HCT116 (cell line): ENCODE measurements around the gene COL28A1. TPM values are rescaled to one million over a fixed set of nuclear protein-coding genes. Genes with fewer than 3 reads are reported as not detected.

ENCODE experiments used
- ATAC-seq: fragments of 200-7000 bp; cut with Tn5 transposase; 2 replicates; pipeline ENCODE4 v1.9.1; 2020; ENCODE audit warnings: mild to moderate bottlenecking, moderate library complexity
- BruUV-seq: library from RNA; stranded (reverse); fragments of 400-500 nt; replicated peaks from 2 replicates; lab custom pipeline; 2021; lab: Mats Ljungman, UMichigan
- CTCF ChIA-PET: fragments of 300-600 bp; sonication (Branson Sonifier 250); formaldehyde crosslinking; loops from one replicate; lab custom pipeline; 2021; ENCODE audit warnings: antibody characterized with exemption; lab: Charles Lee
- POLR2A ChIA-PET: fragments of 300-600, 350-600 bp; sonication (Branson Sonifier 250); formaldehyde crosslinking; loops from one replicate; lab custom pipeline; 2021; ENCODE audit warnings: antibody characterized with exemption; lab: Charles Lee
- RAD21 ChIA-PET, 2 experiments: fragments of 300-600 bp; sonication (Branson Sonifier 250); formaldehyde crosslinking; loops; one replicate each; lab custom pipeline; 2023; ENCODE audit warnings: low total read pairs in 2 of 2; ENCODE audit not compliant: uncharacterized antibody in 2 of 2, unreplicated experiment in 2 of 2, low non-redundant PET in 1 of 2; lab: Charles Lee
- DNase-seq: peaks from one replicate; pipeline ENCODE4 v3.0.0-alpha.2; 2010; ENCODE audit warnings: low read depth, low spot score
- H2AFZ ChIP-seq: fragments of 200-600 bp; shearing (Covaris generic), sonication (generic); 2 replicates; pipeline ENCODE4 v1.6.1; 2017; ENCODE audit warnings: low read depth, mixed run types, mixed read lengths, antibody characterized with exemption, low read length; ENCODE audit not compliant: poor library complexity, severe bottlenecking
- H3K27ac ChIP-seq: 2 replicates; pipeline ENCODE4 v1.5.1; 2012; ENCODE audit warnings: low read depth, low read length
- H3K27me3 ChIP-seq: fragments of 200-600 bp; sonication (generic); 2 replicates; pipeline ENCODE4 v1.6.1; 2016; ENCODE audit warnings: mixed run types, low read length, mixed read lengths; ENCODE audit not compliant: insufficient read depth
- H3K36me3 ChIP-seq, 2 experiments: fragments of 200-500 bp in 1 of 2; fragments of 200-600 bp in 1 of 2; sonication (Bioruptor generic) in 1 of 2; sonication (generic) in 1 of 2; 2 replicates each; pipeline versions ENCODE4 v1.5.1 to v1.6.1; 2014 to 2016; ENCODE audit warnings: low read length in 2 of 2, inconsistent platforms in 1 of 2, mixed read lengths in 1 of 2, mixed run types in 1 of 2; ENCODE audit not compliant: insufficient read depth in 2 of 2, control insufficient read depth in 1 of 2
- H3K4me1 ChIP-seq, 2 experiments: fragments of 200-600 bp in 1 of 2; sonication (generic) in 1 of 2; 2 replicates each; pipeline versions ENCODE4 v1.5.1 to v1.6.1; 2012 to 2017; ENCODE audit warnings: low read length in 2 of 2, inconsistent platforms in 1 of 2, mild to moderate bottlenecking in 1 of 2, mixed read lengths in 1 of 2, mixed run types in 1 of 2, moderate library complexity in 1 of 2; ENCODE audit not compliant: insufficient read depth in 2 of 2, control insufficient read depth in 1 of 2
- H3K4me2 ChIP-seq: fragments of 200-600 bp; sonication (generic); 2 replicates; pipeline ENCODE4 v1.6.1; 2017; ENCODE audit warnings: mixed run types, low read length, mixed read lengths
- H3K4me3 ChIP-seq, 2 experiments: fragments of 200-600 bp in 1 of 2; sonication (generic) in 1 of 2; replicated peaks in 1 of 2; 2 replicates each; pipeline ENCODE4 v1.5.1; 2011 to 2016; ENCODE audit warnings: low read length in 2 of 2, control low read depth in 1 of 2, low read depth in 1 of 2, mild to moderate bottlenecking in 1 of 2, mixed read lengths in 1 of 2, mixed run types in 1 of 2
- H3K79me2 ChIP-seq: fragments of 200-600 bp; sonication (generic); 2 replicates; pipeline ENCODE4 v1.6.1; 2017; ENCODE audit warnings: mild to moderate bottlenecking, mixed run types, low read length, moderate library complexity, mixed read lengths; ENCODE audit not compliant: insufficient read depth
- H3K9ac ChIP-seq: fragments of 200-600 bp; sonication (generic); 2 replicates; pipeline ENCODE4 v1.6.1; 2016; ENCODE audit warnings: low read length, mixed read lengths
- H3K9me2 ChIP-seq: fragments of 200-600 bp; sonication (generic), shearing (Covaris generic); 2 replicates; pipeline ENCODE4 v1.6.1; 2017; ENCODE audit warnings: mixed run types, mild to moderate bottlenecking, moderate library complexity; ENCODE audit not compliant: insufficient read depth
- H3K9me3 ChIP-seq, 2 experiments: fragments of 200-500 bp in 1 of 2; fragments of 200-600 bp in 1 of 2; sonication (Bioruptor generic) in 1 of 2; sonication (generic) in 1 of 2; 2 replicates each; pipeline ENCODE4 v1.6.1; 2014 to 2017; ENCODE audit warnings: low read length in 2 of 2, mixed read lengths in 2 of 2, inconsistent platforms in 1 of 2, low read depth in 1 of 2, mild to moderate bottlenecking in 1 of 2, mixed run types in 1 of 2, moderate library complexity in 1 of 2; ENCODE audit not compliant: control insufficient read depth in 1 of 2, insufficient read depth in 1 of 2
- H4K20me1 ChIP-seq: fragments of 200-600 bp; sonication (generic), shearing (Covaris generic); 2 replicates; pipeline ENCODE4 v1.6.1; 2017; ENCODE audit warnings: mixed run types, mild to moderate bottlenecking, moderate library complexity; ENCODE audit not compliant: insufficient read depth
- CBX3 ChIP-seq: IDR thresholded peaks from 2 replicates; pipeline ENCODE4 v1.6.1; 2012; ENCODE audit warnings: low read depth
- CEBPB ChIP-seq: IDR thresholded peaks from 2 replicates; pipeline ENCODE4 v1.6.1; 2012; ENCODE audit warnings: low read depth
- EZH2phosphoT487 ChIP-seq: fragments of 200-600 bp; IDR thresholded peaks from 2 replicates; pipeline ENCODE4 v1.6.1; 2018; ENCODE audit warnings: antibody characterized with exemption, borderline replicate concordance
- FOSL1 ChIP-seq: IDR thresholded peaks from 2 replicates; pipeline ENCODE4 v1.6.1; 2012; ENCODE audit warnings: low read depth
- JUND ChIP-seq: IDR thresholded peaks from 2 replicates; pipeline ENCODE4 v1.6.1; 2012
- POLR2A ChIP-seq: IDR thresholded peaks from 2 replicates; pipeline ENCODE4 v1.7.0; 2011; ENCODE audit warnings: borderline replicate concordance; ENCODE audit not compliant: insufficient read depth, insufficient read length; ENCODE audit errors: extremely low read depth
- POLR2AphosphoS5 ChIP-seq: IDR thresholded peaks from 2 replicates; pipeline ENCODE4 v1.6.1; 2011; ENCODE audit warnings: mild to moderate bottlenecking, low read depth, low read length, moderate library complexity
- RAD21 ChIP-seq: IDR thresholded peaks from 2 replicates; pipeline ENCODE4 v1.6.1; 2012; ENCODE audit warnings: low read depth, mild to moderate bottlenecking
- SIN3A ChIP-seq: IDR thresholded peaks from 2 replicates; pipeline ENCODE4 v1.6.1; 2012; ENCODE audit warnings: low read depth
- SP1 ChIP-seq: IDR thresholded peaks from 2 replicates; pipeline ENCODE4 v1.6.1; 2012; ENCODE audit warnings: low read depth
- SRF ChIP-seq: IDR thresholded peaks from 2 replicates; pipeline ENCODE4 v1.6.1; 2012; ENCODE audit warnings: low read depth
- TCF7L2 ChIP-seq: IDR thresholded peaks from 2 replicates; pipeline ENCODE4 v1.7.0; 2011; ENCODE audit warnings: borderline replicate concordance, inconsistent platforms; ENCODE audit not compliant: insufficient read depth, insufficient read length; ENCODE audit errors: extremely low read depth
- YY1 ChIP-seq: IDR thresholded peaks from 2 replicates; pipeline ENCODE4 v1.6.1; 2011; ENCODE audit warnings: low read length, low read depth, moderate library complexity, mild to moderate bottlenecking; ENCODE audit not compliant: insufficient replicate concordance; ENCODE audit errors: extremely low read depth
- ZFX ChIP-seq: fragments of 450-650 bp; IDR thresholded peaks from 2 replicates; pipeline ENCODE4 v1.6.1; 2017
- ZNF274 ChIP-seq: fragments of 200-500 bp; sonication (Bioruptor generic); IDR thresholded peaks from 2 replicates; pipeline ENCODE4 v1.6.1; 2014; ENCODE audit warnings: mild to moderate bottlenecking, low read depth, low read length, inconsistent platforms
- intact Hi-C: fragments of 100-400 bp; cut with micrococcal nuclease; formaldehyde crosslinking; loops from 2 replicates; pipeline ENCODE4 v1.10.0; 2022
- total RNA-seq: library from RNA; stranded (reverse); gene quantifications from one replicate; pipeline ENCODE4 v1.2.1, GENCODE V29; 2021; ENCODE audit not compliant: unreplicated experiment
- TF ChIP-seq, protein P1 (sequence below): IDR thresholded peaks from 2 replicates; pipeline ENCODE4 v1.6.1; 2012
- TF ChIP-seq, protein P2 (sequence below): IDR thresholded peaks from 2 replicates; pipeline ENCODE4 v1.6.1; 2012

COL28A1 gene
- total RNA-seq, 1 experiment from 2014 or later, result 0.12 TPM

DNA sequence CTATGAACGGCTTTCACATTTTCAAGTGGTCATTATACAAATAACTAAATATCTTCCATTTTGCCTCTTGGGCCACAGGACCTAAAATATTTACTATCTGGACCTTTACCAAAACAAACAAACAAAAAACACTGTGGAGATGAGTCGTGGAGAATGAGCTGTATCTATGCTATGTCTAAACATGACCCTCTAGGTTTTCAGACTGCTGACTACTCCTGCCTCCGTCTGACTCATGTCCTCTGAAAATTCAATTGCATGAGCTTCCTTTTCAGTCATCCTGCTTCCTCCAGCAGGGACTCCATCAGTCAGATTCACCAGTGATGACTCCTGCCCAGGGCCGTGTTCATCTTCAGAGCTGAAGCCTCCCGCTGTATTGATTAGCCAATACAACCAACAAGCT is 96.8 kb downstream of the COL28A1 start:
- Histone ChIP-seq H3K4me2 (peak overlapping the region; percentile 64), H3K36me3 (no peaks in the 10 kb centered on the region), H3K79me2 (no peaks in the 10 kb centered on the region), H3K27ac (peak overlapping the region; percentile 53; the same call in 1 of the 2 replicates), H2AFZ (peak overlapping the region; percentile 75), H3K9ac (0 out of 2 replicates have a peak overlapping the region, but pooled peaks have one; percentile 4), H3K4me3 (peak overlapping the region in 1 of 2 experiments; percentile 8; a peak in 1 of 4 replicates), H3K27me3 (no peaks in the 10 kb centered on the region), H3K9me3 (no peaks in the 10 kb centered on the region), H3K9me2 (no peaks in the 10 kb centered on the region), H4K20me1 (no peaks in the 10 kb centered on the region), H3K4me1 (peaks cover 8 to 12% of the 10 kb centered on the region in 2 experiments)
- RAD21 ChIA-PET, result no interaction called here
- peak; percentile 87 for DNase-seq
- TF ChIP-seq, protein P1, sequence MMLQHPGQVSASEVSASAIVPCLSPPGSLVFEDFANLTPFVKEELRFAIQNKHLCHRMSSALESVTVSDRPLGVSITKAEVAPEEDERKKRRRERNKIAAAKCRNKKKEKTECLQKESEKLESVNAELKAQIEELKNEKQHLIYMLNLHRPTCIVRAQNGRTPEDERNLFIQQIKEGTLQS, result peak; percentile 37; the same call in 1 of the 2 replicates
- TF ChIP-seq YY1, result peak; percentile 44
- no peak for TF ChIP-seq ZNF274
- peak; percentile 89 for TF ChIP-seq JUND
- TF ChIP-seq, protein P2, sequence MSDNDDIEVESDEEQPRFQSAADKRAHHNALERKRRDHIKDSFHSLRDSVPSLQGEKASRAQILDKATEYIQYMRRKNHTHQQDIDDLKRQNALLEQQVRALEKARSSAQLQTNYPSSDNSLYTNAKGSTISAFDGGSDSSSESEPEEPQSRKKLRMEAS, result peak; percentile 41; the same call in 1 of the 2 replicates
- TF ChIP-seq SP1, result peak; percentile 75
- TF ChIP-seq CBX3, result peak; percentile 84
- no peak; the same call in none of the 2 replicates for TF ChIP-seq CEBPB
- peak; percentile 29; the same call in 1 of the 2 replicates for TF ChIP-seq SRF
- no peak for TF ChIP-seq EZH2phosphoT487
- TF ChIP-seq POLR2A, result no peak
- TF ChIP-seq RAD21, result peak; percentile 23
- TF ChIP-seq POLR2AphosphoS5, result peak; percentile 58; the same call in 1 of the 2 replicates
- TF ChIP-seq FOSL1, result peak; percentile 89
- no peak for TF ChIP-seq TCF7L2
- TF ChIP-seq SIN3A, result peak; percentile 45; the same call in 1 of the 2 replicates
- TF ChIP-seq ZFX, result no peak
- intact Hi-C loops, result no loop called here
- CTCF ChIA-PET, result interaction anchor here (1.3 to 1.4 kb wide), 2 partner anchors 15 to 857 kb away, joined by 3 to 6 read pairs; no protein-coding TSS in a partner anchor
- peak; percentile 96 for ATAC-seq
- no TSS peak for BruUV-seq
- POLR2A ChIA-PET, result interaction anchor here (0.6 to 0.9 kb wide), 2 partner anchors 16 to 857 kb away, joined by 3 read pairs; no protein-coding TSS in a partner anchor
